ENCODE measurements around the gene GHRL.

GHRL gene

DNA sequence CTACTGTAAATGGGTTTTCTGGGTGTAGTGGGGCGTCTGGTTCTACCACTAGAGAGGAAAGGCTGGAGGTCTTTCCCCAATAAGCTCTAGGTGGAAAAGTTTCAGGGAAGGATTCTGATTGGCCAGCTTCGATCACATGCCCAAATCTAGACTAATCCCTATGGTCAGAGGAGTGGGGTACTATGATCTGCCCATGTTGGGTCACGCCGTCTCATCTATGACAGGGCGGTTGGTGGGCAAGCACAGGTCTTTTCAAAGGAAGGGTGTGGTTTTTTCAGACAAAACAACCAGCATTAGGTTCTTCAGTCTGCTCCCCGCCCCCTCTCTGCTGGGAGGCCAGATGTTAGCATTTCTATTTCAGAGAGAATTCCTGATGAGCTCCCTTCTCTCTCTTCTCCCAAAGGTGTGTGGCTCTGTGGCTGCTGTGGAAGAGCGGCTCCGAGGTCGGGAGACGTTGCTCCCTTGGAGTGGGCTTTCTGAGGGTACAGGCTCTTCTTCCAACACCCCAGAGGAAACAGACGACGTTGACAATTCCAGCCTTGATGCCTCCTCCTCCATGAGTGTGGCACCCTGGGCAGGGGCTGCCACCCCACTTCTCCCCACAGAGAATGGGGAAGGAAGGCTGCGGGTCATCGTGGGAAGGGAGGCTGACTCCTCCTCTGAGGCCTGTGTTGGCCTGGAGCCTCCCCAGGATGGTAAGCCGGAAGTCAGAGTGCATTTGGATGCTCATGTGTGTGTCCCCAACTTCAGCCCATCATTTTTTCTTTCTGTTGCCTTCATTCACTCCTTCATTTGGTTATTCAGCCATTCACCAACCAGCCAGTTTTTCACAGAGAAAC is 54.2 kb downstream of the GHRL start:
- DNase-seq: no peak
